ENCODE measurements around the gene SLC11A1. TPM values are rescaled to one million over a fixed set of nuclear protein-coding genes. Genes with fewer than 3 reads are reported as not detected.
A peak's percentile ranks its signal among the peaks of the same experiment; 100 is the strongest.

SLC11A1 gene
- polyA plus RNA-seq, 4 donors: 0.68 to 2.4 (median 0.89) TPM

GRCh38 chr2:218392891-218393462, 10.9 kb downstream of the SLC11A1 start:
- no peak for DNase-seq (ENCODE audit: low read depth in 4 of 4, low spot score in 2 of 4)

DNA sequence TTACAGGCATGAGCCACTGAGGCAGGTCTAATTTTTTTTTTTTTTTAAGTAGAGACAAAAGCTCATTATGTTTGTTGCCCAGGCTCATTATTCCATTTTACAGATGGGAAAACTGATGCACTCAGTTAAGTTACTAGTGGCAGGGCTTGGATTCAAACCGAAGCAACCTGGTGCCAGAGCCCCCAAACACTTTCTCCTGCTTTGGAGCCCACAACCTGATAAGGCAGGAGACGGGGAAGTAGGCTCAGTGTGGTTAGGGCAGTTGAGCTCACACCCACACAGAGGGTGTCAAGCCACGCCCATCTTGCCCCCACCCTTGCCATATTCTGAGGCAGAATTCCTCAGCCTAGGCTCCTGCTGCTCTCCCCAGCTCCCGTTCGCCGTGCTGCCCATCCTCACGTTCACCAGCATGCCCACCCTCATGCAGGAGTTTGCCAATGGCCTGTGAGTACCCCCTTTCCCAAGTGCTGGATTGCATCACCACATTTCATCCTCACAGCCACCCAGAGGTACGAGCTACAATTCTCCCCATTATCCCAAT, 11.7 kb downstream of the SLC11A1 start:
- no peak for DNase-seq (ENCODE audit: low read depth in 4 of 4, low spot score in 2 of 4)

DNA sequence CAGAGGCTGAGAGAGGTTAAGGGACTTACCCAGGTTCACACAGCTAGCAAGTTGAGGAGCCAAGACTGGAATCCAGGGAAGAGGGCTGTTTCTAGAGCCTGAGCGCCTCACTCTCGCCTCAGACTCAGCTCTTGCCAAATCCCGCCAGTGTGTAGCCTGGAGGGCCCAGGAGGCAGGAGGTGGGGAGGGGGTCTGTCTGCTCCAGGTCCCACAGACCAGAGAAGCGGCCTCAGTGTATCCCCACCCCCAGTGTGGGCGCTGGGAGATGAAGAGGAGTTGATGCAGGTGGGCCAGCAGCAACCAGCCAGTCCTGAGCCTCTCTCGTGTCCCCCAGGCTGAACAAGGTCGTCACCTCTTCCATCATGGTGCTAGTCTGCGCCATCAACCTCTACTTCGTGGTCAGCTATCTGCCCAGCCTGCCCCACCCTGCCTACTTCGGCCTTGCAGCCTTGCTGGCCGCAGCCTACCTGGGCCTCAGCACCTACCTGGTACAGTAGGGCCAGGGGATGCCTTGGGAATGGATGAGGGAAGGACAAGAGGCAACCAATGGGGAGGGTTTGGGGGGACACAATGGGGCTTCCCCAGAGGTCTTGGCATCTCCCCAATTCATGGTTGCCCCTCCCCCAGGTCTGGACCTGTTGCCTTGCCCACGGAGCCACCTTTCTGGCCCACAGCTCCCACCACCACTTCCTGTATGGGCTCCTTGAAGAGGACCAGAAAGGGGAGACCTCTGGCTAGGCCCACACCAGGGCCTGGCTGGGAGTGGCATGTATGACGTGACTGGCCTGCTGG, 12.4 kb downstream of the SLC11A1 start:
- DNase-seq (ENCODE audit: low read depth in 4 of 4, low spot score in 2 of 4): no peak

- no peak for DNase-seq (ENCODE audit: low read depth in 4 of 4, low spot score in 2 of 4)
Measured at GRCh38 chr2:218395090-218395444, 13.0 kb downstream of the SLC11A1 start.

- no peak for DNase-seq (ENCODE audit: low read depth in 4 of 4, low spot score in 2 of 4)
Measured at GRCh38 chr2:218395456-218395825, 13.4 kb downstream of the SLC11A1 start.

- peak; percentile 93 to 98 (median 96) for DNase-seq (ENCODE audit: low read depth in 4 of 4, low spot score in 2 of 4)
Measured at GRCh38 chr2:218395826-218396687, 14.0 kb downstream of the SLC11A1 start.

GRCh38 chr2:218396688-218397462, 14.8 kb downstream of the SLC11A1 start:
- DNase-seq (ENCODE audit: low read depth in 4 of 4, low spot score in 2 of 4): peak in 2 of 4 donors; percentile 56 to 66

DNA sequence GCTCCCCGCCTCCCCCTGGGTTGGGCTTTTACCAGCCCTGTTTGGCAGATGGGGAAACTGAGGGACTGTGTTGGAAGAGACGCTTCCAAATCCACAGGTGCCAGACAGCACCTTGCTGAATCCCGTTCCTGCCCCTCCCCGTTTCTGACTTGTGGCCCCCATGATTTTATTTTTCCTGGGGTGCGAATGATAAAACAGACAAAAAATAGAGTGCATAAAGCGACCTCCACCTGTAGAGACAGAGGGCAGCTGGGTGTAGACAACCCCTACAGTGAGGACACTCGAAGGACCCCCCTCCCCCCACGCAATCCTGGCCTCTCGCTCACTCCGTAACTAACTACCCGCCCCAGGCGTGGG, 15.4 kb downstream of the SLC11A1 start:
- no peak for DNase-seq (ENCODE audit: low read depth in 4 of 4, low spot score in 2 of 4)

GRCh38 chr2:218397820-218398436, 15.9 kb downstream of the SLC11A1 start:
- DNase-seq (ENCODE audit: low read depth in 4 of 4, low spot score in 2 of 4): peak in 1 of 4 donors; percentile 54

DNA sequence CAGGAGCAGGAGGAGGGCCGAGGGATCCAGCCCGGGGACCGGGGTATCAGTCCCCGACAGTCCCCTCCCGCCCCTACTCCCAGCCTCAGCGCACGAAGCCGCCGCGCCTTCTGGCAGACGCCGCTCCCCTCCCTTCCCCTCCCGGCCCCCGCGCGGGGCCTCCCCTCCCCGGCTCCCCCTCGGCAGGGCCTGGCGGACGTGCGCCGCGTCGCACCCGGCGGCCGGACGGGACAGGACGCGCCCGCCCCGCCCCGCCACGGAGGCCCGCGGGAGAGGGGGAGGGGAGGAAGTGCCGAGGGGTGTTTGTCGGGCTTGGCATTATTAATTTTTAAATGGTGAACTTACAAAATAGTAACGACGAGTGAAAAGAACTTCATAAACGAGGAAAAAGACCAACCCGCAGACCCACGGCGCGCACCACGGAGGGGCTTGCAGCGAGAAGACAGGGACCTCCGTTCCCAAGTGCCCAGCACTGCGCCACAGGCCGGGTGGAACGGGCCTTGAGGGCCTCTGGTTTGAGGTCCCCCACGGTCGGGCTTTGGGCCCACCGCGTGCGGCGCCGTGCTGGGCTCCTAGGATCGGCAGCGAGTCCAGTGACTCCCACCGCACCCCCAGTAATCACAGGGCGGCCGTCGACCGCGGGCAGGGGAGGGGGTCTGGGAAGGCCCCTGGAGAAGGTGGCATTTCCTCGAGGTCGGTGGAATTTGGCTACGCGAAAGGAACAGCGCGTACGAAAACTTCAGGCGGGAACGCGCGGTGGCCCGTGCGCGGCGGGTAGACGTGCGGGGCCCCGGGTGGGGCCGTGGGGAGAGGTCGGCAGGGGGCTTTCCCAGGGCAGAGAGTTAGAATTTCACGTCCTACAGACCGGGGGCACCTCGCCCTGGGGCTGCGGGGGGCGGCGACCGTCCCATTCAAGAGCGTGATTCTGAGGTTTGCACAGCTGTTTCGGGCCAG, 16.6 kb downstream of the SLC11A1 start:
- peak in 2 of 4 donors; percentile 63 to 64 for DNase-seq (ENCODE audit: low read depth in 4 of 4, low spot score in 2 of 4)

GRCh38 chr2:218399391-218400166, 17.5 kb downstream of the SLC11A1 start, which contains the start of gene CTDSP1:
Gene CTDSP1, plus strand, starts transcription at chr2:218399868. Its CDS starts 223 bp downstream, at chr2:218400091.
- DNase-seq (ENCODE audit: low read depth in 4 of 4, low spot score in 2 of 4): peak; percentile 94 to 99 (median 94)

GRCh38 chr2:218400167-218400929, 18.3 kb downstream of the SLC11A1 start:
- DNase-seq (ENCODE audit: low read depth in 4 of 4, low spot score in 2 of 4): no peak

DNA sequence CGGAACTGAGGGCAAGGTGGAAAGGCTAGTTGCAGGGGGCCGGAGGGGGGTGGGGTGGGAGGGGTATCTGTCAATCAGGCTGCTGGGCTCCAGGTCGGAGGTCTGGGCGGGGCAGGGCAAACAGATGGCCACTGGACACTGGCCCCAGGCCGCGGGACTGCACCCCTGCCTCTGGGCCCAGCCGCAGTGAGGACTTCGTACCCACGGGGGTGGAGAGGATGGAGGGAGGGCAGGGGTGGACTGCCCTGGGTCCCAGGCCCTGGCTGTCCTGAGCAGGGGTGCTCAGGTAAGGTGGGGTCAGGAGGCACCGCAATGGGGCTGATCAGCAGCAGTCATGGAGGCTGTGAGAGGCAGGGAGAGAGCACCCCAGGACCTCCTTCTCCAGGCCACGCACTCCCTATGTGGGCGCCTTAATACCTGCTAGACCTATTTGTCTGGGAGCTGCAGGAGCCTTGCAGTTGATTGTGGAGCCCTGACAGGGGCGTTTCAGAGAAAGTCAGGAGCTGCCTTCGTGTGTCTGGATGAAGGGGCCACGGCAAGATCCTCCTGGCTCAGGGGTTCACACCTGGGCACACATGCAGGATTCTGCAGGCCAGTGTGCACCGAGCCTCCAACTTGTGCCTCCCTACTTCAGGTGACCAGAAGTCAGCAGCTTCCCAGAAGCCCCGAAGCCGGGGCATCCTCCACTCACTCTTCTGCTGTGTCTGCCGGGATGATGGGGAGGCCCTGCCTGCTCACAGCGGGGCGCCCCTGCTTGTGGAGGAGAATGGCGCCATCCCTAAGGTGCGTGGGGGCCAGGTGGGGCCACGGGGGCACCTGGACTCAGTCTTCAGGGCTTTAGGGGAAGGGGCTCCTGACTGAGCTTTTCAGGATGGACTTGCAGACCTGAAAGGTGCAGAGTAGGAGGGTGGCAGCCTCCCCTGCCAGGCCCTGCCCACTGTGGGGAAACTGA, 19.1 kb downstream of the SLC11A1 start:
- no peak for DNase-seq (ENCODE audit: low read depth in 4 of 4, low spot score in 2 of 4)

- no peak for DNase-seq (ENCODE audit: low read depth in 4 of 4, low spot score in 2 of 4)
Measured at GRCh38 chr2:218401890-218402289, 19.8 kb downstream of the SLC11A1 start.

- no peak for DNase-seq (ENCODE audit: low read depth in 4 of 4, low spot score in 2 of 4)
Measured at GRCh38 chr2:218402491-218402901, 20.4 kb downstream of the SLC11A1 start.

DNA sequence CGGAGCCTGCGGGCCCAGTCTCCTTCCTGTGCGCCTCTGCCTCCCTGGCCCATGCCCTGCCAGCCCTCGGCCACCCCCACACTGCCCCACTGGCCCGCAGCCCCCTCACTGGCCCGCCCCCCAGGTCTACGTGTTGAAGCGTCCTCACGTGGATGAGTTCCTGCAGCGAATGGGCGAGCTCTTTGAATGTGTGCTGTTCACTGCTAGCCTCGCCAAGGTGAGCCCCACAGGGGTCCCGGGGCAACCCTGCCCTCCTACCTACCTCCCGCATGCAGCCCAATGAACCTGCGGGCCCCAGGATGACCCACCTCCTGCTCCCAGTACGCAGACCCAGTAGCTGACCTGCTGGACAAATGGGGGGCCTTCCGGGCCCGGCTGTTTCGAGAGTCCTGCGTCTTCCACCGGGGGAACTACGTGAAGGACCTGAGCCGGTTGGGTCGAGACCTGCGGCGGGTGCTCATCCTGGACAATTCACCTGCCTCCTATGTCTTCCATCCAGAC, 20.9 kb downstream of the SLC11A1 start:
- DNase-seq (ENCODE audit: low read depth in 4 of 4, low spot score in 2 of 4): no peak

Data from left renal cortex interstitium (tissue), 4 donors.